HL-60 (cell line): ENCODE measurements around the gene TMEM120B.

Experiments used
- CTCF ChIP-seq: IDR thresholded peaks from one replicate; pipeline ENCODE4 v1.5.1; 2011; ENCODE audit warnings: low read length, control low read depth, inconsistent platforms; ENCODE audit not compliant: insufficient read depth
- GABPA ChIP-seq: IDR thresholded peaks from 2 replicates; pipeline ENCODE4 v1.6.1; 2012; ENCODE audit warnings: low read depth
- POLR2AphosphoS5 ChIP-seq: IDR thresholded peaks from 2 replicates; pipeline ENCODE4 v1.6.1; 2012; ENCODE audit warnings: low read depth

DNA sequence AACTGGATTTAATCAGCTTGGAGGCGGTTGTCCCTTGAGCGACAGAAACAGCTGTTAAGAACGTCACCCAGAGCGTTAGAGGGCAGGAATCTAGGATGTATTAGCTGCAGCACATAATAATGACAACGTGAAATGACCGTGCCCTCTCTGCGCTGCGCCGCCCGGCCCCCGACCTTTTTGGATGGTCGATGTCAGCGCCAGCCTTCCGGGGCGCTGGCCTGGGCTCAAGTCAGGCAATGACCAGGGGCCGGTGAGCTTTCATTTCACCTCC lies 427 bp upstream of the TMEM120B start:
- TF ChIP-seq CTCF (no peak), POLR2AphosphoS5 (no peak), GABPA (no peak)
